ENCODE results near the gene TECR.

- TF ChIP-seq CTCF (IDR thresholded peaks at IDR 0.05; ENCODE audit: extremely low read depth in 1 of 2, insufficient read depth in 1 of 2, low read depth in 1 of 2, low read length in 2 of 2) (no peak), POLR2A (IDR thresholded peaks at IDR 0.05; ENCODE audit: low read depth, low read length) (no peak), EZH2 (IDR thresholded peaks at IDR 0.05; ENCODE audit: borderline replicate concordance, low read depth, low read length, severe bottlenecking) (no peak), POLR2AphosphoS5 (IDR thresholded peaks at IDR 0.05; ENCODE audit: insufficient read depth, low read depth, low read length) (no peak), FOS (IDR thresholded peaks at IDR 0.05; ENCODE audit: borderline replicate concordance, insufficient read depth, low read length) (no peak), MYC (IDR thresholded peaks at IDR 0.05; ENCODE audit: low read depth, low read length) (no peak), JUN (IDR thresholded peaks at IDR 0.05; ENCODE audit: borderline replicate concordance, insufficient read depth, insufficient read length, low read depth) (no peak)
- TF ChIP-seq, protein P1, sequence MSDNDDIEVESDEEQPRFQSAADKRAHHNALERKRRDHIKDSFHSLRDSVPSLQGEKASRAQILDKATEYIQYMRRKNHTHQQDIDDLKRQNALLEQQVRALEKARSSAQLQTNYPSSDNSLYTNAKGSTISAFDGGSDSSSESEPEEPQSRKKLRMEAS (IDR thresholded peaks at IDR 0.05; ENCODE audit: insufficient read depth, insufficient read length): no peak
These were observed 8.9 kb upstream of the TECR start for GRCh38 chr19:14520543-14520942.
